GM19099 (cell line): ENCODE data around the gene NEDD9.

Experiments
- POLR2A ChIP-seq: IDR thresholded peaks from 3 replicates; pipeline ENCODE4 v1.6.1; 2011; ENCODE audit warnings: low read depth; ENCODE audit not compliant: insufficient read length; ENCODE audit errors: extremely low read depth

Gene NEDD9

DNA sequence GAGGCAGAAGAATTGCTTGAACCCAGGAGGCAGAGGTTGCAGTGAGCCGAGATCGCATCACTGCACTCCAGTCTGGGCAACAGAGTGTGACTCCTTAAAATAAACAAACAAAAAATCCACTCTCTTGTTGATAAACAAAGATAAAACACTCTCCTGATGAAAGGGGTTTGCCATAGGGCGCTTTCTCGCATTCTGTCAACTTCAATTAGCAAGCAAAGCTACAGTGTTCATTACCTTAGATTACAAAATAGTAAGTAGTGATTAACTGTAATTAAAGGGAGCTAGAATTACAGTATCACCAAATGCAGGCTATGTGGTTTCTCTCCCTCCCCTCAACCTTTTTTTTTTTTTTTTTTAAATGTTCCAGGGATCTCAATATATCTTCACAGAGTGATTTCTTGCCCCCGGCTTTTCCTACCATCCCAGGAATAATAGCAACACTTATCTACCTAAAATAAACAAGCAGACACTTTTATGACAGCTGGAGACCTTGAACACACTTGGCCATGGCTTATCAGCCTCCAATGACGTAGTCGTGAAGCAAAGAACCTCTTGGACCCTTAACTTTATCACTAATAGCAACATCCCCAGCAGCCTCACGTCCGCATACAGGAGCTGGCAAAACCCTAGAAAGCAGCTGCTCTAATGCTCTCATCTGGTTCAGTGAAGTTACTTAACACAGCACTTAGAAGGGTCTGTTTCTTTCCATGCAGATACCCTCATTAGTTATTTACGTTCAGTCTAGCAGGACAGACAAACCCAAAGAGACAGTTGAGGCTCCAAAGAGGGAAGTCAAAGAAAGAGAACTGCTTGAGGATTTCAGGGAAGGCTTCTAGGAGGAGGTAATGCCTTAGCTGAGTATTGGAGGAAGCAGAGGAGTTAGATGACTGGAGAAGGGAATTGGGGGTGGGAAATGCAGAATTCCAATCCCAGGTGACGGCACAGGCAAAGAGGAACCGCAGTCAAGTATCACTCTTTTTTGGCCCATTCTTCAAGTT, 37.9 kb upstream of the NEDD9 start:
- TF ChIP-seq POLR2A = no peak

DNA sequence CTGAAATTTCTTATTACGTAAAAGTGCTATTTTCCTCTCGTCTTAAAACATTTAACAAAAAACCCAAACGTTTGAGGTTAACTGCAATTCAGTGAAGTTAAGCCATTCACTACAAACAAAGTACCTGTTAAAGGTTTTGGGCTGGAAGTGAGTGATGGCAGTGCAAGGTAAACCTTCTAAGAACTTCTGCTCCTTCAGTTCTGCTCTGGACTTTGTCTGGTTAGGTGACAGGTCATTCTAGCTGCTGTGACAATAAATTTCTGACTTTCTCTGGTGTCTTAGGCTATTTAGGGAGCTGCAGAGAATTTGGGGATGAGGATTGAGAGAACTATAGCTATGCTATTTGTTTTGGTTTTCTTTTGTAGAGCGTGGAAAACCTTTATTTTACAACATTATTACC, 36.5 kb upstream of the NEDD9 start:
- TF ChIP-seq POLR2A = no peak

DNA sequence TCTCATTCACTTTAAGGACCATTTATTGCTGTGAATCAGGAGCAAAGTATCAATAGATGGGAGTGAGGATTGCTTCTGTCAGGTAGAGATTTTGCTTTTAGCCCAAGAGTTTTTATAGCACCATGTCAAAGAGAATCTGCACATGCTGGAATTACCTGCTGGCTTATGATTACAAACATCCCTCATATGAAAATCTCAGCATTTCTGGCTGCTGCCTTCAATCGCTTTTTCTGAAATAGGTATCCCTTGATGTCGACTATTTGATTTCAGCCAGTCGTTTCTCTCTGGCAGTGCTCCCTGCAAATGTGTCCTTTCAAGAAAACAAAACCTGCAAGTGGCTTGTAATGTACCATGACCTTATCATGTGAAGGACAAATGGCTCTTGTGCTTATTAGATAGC, 34.5 kb upstream of the NEDD9 start:
- TF ChIP-seq POLR2A = no peak

DNA sequence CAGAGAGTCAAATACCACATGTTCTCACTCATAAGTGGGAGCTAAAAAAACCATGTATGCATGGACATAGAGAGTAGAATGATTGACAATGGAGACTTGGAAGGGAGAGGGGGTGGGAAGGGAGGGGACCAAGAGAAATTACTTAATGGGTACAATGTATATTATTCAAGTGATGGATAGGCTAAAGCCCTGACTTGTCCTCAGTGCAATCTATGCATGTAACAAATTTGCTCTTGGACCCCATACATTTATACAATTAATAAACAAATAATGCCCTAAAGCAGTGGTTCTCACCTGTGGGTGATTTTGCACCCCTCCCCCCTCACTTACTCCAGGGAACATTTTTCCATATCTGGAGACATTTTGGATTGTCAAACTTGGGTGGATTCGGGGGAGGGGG, 33.5 kb upstream of the NEDD9 start:
- TF ChIP-seq POLR2A = no peak

DNA sequence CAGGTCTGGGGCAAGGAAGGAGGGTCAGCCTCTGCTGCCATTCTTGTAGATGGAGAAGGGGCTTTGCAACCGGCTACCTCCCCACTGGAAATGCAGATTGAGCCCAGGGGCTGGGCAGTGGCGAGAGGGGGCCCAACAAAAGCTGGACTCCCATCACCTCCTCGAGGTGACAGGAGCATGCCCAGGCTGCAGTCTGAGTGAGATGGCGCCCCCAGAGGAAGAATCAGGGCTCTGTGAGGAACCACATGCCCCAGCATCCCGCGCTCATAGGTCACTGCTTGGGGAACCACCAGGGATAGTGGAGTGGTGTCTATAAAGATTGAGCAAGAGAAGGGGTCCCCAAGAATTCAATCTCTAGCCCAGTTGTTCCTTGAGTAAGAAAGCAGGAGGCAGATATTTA, 31.6 kb upstream of the NEDD9 start:
- no peak for TF ChIP-seq POLR2A

DNA sequence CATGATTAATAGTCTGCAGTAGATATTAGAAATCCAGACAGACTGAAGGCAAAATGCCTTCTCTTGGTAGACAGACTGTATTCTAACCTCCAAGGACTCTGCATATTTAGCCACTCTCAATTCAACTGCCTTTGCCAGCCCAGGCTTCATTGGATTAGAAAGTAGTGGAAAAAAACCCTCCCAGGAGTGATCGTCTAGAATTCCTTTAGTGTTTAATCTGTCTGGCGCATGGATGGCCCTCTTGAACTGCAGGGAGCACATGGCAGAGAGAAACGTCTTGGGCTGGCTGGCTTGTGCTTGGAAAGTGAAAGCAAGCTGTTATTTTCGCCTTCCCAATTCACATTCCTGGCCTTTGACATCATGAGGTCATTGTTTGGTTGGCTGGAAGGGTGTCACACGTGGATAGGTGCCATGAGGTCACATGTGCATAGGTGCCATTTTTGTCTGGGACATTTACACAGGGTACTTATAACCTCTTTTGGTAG, 30.9 kb upstream of the NEDD9 start:
- no peak for TF ChIP-seq POLR2A

DNA sequence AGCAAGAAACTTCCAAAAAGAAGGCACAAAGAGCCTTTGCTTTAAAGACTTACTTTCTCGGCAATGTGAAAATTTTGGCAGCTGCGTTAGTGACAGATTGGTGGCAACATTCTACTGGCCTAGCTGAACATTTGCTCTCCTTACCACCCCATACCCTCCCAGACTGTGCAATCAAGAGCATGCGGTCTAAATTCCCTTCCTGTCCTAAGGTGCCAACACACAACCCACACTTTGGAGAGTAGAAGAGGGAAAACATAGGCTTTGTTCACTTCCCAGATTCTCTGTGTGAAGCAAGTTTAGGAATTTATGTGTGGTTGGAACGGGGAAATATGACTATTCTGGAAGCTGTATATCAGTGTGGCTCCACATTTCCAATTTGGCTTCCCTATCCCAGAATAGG, 29.8 kb upstream of the NEDD9 start:
- TF ChIP-seq POLR2A = no peak

DNA sequence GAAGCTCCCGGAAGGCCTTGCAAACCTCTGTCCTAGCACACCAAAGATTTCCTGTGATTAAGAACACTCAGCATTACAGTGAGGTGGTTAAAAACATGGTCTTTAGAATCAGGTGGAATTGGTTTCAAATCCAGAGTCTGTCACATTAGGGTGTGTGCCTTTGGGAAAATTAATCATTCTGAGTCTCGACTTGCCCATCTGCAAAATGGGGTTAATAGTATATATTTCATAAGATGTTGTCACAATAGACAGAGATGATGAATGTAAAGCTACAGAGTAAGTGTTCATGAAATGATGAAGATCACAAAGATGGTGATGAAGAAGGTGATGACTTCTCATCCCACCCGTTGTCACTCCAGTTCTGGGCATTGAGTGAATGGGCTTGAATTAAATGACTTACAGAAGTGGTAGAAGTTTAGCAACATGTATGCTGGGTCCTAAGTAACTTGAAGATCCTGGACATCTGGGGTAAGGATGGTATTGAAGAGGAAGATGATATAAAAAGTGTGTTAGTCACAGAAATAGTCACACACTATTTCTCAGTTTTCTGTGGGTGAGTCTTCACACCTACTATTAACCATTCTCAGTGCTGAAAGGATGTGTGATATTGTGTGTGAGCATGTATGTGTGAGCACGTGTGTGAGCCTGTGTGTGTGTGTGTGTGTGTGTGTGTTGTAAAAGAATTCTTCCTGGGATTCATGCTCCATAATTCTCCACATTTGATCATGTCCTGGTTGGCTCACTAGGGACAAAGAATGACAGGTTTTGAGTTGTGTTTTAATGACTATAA, 28.0 kb upstream of the NEDD9 start:
- TF ChIP-seq POLR2A = no peak

DNA sequence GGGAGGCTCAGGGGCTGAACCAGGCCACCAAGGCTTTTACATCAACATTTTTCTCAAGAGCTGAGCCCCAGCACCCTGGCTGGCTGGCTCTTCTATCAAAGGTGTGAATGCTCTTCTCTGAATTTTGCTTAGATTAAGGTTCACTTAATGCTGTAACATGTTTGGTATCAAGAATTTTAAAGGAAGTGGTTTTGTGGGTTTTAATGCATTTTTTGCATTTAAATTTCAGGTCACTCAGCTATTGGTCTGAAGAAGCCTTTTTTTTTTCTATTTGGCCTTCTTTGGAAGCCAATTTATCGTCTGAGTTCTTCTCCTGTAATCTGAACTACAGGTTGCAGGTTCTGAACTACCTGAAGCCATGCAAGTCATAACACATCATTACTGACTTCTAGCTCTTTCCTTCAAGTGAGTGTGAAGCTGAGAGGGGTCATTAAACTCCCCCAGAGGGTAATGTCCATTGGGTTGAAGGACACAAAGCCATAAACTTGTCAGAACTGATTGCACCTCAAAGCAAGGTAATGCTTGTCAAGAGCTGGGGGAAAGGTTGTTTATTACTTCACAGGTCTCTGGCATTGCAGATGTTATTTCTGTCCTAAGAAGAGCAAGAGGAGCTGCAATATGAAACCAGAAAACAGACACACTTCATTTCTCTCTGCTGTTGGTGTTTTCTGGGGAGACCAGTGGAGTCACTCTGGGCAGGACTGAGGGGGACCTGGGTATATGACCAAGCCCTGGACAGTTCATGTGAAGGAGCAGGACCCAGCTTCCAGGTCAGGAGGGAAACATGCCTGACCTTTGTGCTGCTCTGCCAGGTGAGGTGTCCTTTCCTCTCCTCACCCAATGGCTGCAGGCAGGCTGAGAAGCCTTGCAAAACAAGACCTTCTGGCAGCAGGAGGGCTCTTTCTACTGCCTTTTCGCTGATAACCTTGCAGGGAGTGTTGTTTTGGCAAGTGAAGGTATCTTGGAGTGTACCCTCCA, 26.1 kb upstream of the NEDD9 start:
- TF ChIP-seq POLR2A = no peak

DNA sequence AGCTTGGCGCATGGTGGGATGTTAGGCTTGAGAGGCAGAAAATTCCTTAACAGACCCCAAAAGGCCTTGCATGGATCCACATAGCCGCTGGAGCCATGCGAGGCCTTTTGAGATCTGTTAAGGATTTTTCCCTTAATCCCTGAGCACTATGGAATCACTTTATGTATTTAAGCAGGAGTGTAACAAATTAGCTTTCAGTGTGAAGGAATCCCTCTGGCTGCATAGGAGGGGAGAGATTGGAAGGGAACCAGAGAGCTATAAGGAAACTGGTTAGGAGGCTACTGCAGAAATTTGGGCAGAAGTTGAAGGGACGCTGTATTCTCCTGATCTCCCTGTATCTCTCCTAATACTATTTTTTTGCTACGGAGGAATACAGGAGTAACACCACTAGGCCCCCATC, 23.1 kb upstream of the NEDD9 start:
- no peak for TF ChIP-seq POLR2A

DNA sequence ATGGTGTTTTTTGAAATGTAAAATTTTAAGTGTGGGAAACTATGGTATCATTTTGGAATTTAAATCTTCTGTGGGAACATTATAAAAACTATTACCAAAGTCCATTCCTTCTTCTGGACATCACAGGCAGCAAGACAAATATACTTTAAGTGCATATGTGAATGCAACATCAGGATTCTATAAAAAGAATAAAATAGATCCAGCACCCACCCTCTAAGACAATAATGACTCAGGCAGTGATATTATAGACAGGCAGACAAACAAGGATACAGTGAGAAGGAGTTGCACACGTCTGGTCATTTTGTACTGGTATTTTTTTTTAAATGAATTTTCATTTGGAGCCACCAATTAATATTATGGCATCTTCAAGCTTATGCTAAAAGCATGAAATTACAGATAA, 21.1 kb upstream of the NEDD9 start:
- no peak for TF ChIP-seq POLR2A

DNA sequence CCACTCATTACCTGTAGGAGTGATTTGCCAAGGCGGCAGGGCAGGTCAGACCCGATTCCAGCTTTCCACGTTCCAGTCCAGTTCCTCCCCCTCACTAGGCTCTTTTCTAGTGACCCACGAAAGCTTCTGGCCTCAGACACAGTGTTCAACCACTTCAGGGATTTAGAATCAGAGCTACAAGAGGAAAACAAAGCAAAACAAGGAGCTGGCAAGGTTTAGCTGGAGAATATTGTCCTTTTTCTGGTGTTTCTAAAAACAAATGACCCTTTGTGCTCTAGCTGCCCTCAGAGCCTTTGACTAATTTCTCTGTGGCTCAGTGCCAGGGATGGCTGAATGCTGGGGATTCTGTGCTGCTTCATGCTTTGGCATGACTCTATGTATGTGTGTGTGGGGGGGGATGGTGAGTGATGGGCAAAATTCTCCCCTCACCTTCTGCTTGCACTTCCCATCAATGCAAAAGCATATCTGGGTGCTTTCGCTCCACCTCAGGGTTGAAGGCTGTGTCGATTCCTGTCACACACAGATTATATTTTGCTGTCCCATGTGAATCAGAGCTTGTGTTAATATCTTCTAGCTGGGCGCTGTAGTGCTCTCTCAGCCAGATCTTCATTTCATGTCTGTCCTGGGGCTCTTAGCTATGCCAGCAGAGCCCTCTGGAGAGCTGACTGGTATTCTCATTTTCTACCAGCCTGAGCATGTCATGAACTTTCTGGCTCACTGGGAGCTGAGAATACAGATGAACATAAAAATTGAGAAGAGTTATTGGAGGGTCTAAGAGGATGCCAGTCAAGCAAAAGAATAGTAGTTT, 19.3 kb upstream of the NEDD9 start:
- no peak for TF ChIP-seq POLR2A

DNA sequence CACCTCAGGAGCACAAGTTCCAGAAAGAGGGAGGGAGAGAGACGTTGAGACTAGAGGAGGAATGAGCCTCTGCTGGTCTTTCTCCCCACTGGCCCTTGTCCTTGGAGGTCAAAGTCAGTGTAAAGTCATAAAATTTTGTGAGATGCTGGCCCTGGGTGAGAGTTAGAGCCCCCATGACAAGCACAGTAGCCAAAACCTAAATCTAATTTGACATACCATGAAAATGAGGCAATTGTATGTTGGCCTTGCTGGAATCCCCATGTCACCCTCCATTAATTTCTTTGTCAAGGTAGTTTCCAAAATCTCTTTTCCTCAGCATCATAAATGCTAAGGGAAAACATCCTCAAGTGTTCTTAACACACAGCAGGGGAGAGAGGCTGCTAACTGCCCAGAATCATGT, 17.6 kb upstream of the NEDD9 start:
- TF ChIP-seq POLR2A = no peak

DNA sequence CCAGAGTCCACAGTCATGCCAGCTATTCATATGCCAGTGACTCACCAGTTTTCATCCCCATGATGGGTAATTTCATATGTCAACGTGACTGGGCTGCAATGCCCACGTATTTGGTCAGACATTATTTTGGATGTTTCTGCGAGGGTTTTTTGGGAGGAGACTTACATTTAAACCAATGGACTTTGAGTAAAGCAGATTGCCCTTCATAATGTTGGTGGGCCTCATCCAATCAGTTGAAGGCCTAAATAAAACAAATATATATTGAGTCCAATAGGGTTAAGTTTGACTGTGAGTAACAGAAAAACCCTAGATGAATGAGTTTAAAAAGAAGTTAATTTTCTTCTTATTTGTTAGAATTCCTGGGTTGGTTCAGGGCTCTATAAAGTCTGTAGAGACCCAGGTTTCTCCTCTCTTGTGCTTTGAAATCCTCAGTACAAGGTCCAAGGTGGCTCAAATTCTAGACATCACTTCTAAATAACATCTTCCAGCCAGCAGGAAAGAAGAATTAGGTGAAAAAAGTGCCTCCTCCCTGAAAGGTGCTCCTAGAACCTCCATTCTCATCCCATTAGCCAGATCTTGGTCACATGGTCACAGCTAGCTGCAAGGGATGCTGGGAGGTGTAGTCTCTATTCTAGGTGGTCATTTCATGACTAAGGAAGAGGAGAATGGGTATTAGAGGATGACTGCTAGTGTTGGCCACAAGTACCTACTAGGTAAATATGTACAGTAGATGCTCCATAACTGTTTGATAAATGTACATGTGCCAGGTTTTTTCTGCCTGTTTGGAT, 16.7 kb upstream of the NEDD9 start:
- no peak for TF ChIP-seq POLR2A

DNA sequence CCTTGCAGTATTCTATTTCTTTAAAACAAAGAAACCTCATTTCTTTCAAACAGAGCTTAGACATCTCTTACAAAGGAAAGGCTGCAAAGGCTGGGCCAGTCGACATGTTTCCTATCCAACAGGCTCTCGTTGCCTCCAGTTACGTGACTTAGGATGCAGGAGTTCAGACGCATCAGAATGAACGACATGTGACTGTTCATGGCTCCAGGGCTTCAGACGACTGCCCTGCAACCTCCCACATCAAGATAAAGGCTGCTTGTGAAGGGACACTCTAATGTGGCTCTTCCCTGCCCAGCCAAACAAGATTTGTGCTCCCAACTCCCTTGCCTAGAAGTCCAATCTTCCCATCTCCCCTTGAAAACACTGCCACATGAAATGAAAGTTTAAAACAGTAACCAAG, 14.3 kb upstream of the NEDD9 start:
- no peak for TF ChIP-seq POLR2A
